GM19438 (cell line): ENCODE measurements around the gene RNF112.
A peak's percentile ranks its signal among the peaks of the same experiment; 100 is the strongest.

ENCODE experiments used
- ATAC-seq: cut with Tn5 transposase; IDR thresholded peaks from one replicate; pipeline ENCODE4 v1.9.1; 2021; ENCODE audit warnings: low read depth; ENCODE audit not compliant: unreplicated experiment

The RNF112 gene

DNA sequence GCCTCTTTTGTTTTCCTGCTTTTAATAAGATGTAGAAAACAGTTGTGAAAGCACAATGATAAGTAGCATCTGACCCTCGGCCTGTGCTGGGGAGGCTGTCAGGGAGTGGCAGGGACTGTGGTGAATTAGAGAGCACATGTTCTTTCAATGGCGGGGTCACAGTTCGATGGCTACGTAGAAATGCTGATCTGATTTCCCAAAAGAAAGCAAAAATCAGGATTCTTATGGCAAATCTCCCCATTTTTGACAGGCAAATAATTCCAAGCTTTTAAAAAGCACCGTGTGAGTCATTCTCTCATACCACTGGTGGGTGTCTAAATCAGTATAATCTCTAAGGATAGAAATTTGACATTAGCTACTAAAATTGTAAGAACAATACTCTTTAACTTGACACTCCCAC lies 36.9 kb upstream of the RNF112 start:
- no peak for ATAC-seq

- no peak for ATAC-seq
Observed at GRCh38 chr17:19375732-19376131, 35.3 kb upstream of the RNF112 start.

DNA sequence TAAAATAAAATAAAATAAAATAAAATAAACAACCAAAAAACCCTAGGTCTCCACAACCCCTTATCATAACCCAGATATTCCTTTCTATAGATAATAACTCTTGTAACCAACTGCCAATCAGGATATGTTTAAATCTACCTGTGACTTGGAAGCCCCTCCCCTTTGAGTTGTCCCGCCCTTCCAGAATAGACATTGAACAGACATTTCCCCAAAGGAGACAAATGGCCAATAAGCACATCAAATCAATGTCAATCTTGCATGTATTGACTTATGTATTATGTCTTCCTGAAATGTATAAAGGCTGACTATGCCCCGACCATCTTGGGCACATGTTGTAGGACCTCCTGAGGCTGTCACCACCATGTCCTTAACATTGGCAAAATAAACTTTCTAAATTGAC lies 34.2 kb upstream of the RNF112 start:
- ATAC-seq = no peak

DNA sequence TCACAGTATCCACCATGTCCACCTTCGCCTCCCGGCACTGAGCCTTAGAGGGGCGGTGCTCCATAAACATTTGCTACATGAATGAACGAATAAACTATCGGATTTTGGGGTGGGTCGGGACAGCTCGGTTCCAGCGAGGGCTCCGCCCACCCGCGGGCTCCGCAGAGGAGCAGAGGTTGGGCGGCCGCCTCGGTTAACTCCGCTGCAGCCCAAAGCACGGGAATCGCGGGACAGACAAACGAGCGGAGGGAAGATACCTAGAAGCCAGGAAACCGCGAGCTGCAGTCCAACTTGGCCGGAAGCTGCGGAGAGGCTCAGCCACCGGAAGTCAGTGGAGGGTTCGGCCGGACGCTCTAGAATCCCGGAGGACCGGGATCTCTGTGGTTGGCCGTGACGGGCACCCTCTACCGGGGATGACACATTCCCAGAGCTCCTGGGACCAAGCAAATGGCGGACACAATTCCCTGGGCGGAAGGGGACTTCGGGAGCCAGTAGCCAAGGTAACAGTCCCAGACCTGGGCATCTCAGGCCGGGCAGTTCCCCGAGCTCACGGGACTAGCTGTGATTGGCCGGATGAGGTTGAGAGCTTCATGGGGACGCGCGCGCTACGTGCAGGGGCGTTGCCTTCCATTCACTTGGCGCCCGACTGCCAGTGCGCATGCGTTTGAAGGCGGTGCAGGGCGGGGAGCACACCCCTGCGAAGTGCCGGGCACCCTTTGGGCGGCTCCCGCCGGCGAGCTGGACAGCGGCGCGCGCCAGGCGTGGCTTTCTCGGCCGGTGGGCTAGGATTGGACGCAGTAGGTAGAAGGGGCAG lies 33.2 kb upstream of the RNF112 start:
- ATAC-seq = peak; percentile 94

GRCh38 chr17:19378416-19379360 lies 32.3 kb upstream of the RNF112 start, which contains the start of gene MAPK7:
MAPK7 (plus strand) TSS chr17:19378498; CDS start chr17:19378901, 403 bp downstream.
- peak; percentile 5 for ATAC-seq

DNA sequence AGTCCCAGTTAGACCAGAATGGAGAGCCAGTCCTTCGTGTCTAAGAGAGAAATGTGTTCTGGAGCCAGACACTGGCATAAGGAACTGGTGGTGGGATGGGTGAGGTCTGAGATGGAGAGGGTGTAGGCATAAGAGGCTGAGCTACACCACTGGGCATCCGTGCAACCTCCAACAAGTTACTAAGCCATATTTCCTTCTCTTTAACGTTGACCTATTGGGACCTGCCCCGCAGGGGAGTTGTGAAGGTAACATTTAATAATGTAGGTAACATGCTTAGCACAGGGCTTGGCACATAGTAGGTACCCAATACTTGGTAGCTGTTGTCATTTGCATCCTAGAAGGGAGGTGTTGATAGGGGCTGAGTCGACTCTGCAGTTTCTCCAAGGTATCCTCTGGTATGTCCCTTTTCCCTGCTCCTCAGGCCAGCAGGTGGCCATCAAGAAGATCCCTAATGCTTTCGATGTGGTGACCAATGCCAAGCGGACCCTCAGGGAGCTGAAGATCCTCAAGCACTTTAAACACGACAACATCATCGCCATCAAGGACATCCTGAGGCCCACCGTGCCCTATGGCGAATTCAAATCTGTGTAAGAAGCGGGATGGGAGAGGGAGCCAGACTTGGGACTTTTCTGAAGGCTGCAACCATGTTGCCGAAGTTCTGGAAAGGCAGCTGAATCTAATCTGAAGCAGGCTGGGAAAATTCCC lies 31.5 kb upstream of the RNF112 start:
- ATAC-seq = no peak

DNA sequence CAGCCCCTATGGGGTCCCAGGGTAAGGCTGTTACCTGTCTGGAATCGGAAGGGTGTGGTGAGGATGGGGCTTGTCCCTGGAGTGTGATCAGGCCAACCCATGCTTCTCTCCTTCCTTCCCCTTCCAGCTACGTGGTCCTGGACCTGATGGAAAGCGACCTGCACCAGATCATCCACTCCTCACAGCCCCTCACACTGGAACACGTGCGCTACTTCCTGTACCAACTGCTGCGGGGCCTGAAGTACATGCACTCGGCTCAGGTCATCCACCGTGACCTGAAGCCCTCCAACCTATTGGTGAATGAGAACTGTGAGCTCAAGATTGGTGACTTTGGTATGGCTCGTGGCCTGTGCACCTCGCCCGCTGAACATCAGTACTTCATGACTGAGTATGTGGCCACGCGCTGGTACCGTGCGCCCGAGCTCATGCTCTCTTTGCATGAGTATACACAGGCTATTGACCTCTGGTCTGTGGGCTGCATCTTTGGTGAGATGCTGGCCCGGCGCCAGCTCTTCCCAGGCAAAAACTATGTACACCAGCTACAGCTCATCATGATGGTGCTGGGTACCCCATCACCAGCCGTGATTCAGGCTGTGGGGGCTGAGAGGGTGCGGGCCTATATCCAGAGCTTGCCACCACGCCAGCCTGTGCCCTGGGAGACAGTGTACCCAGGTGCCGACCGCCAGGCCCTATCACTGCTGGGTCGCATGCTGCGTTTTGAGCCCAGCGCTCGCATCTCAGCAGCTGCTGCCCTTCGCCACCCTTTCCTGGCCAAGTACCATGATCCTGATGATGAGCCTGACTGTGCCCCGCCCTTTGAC lies 30.3 kb upstream of the RNF112 start:
- no peak for ATAC-seq

DNA sequence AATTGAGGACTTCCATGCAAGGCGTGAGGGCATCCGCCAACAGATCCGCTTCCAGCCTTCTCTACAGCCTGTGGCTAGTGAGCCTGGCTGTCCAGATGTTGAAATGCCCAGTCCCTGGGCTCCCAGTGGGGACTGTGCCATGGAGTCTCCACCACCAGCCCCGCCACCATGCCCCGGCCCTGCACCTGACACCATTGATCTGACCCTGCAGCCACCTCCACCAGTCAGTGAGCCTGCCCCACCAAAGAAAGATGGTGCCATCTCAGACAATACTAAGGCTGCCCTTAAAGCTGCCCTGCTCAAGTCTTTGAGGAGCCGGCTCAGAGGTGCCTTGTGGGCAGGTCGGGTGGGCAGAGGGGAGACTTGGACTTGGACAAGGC lies 29.7 kb upstream of the RNF112 start:
- no peak for ATAC-seq

- no peak for ATAC-seq
Observed at GRCh38 chr17:19381741-19382444, 29.1 kb upstream of the RNF112 start.

GRCh38 chr17:19382531-19383444 lies 28.2 kb upstream of the RNF112 start:
- no peak for ATAC-seq

DNA sequence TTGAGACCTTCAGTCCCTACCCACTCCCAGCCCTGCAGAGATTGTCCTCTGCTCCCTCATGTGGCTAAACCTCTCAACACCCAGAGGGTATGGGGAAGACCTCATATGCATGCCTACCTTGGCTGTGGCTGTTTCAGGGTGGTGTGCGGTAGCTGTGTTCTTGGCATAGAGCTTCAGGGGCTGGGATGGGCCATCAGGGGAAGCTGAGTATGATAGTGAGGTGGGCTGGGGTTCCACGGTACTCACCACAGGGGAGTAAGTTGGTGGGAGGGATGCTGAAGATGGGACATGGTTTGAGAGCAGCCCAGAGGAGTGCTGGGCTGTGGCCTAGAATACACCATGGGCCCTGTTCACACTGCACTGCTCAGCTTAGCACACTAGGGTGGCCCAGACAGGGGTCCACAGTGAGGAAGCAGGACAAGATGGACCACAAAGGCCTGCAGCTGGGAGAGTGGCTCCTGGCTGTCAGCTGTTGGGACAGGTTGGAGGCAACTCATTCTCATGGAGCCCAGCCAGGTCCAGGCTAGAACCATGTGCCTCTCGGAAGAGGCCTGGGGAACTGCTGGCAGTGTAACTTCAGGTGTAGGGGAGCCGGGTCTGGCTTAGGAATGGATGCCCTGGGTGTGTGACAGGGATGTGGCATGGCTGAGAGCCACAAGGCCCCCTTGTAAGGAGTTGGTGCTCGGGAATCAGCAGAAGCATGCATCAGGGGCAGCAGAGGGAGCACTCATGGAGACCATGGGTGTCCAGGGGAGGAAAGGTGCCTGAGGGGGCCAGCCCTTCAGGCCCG lies 27.2 kb upstream of the RNF112 start:
- ATAC-seq = no peak

DNA sequence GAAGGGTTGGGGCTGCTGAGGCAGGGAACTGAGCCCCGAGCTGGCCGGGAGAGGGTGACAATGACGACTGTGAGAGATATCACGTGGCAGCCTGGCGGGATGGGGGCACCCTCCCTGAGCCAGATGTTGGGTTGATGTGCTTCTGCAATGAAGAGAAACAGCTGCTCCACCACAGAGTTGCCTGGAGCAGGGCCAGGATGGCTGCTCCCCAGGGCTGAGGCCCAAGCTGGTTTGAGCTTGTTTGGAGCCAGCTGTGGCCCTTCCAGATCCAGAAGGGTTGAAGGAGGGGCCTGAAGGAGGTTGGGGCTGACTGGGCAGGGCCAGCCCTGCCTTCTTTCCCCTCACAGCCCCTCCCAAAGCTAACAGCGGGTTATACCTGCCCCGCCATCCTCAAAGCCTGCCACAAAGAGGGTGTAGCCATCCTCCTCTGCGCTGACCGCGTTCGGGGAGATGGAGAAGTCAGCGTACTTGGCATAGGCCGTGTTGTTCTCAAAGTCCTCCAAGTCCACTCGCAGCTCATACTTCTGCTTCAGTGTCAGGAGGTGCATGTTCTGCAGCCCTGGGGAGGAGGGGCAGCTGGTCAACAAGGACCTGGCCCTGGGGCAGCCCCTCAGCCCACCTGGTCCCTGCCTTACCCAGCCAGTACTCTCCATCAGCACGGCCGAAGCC lies 26.2 kb upstream of the RNF112 start:
- no peak for ATAC-seq

GRCh38 chr17:19385521-19385983 lies 25.5 kb upstream of the RNF112 start:
- ATAC-seq = no peak

DNA sequence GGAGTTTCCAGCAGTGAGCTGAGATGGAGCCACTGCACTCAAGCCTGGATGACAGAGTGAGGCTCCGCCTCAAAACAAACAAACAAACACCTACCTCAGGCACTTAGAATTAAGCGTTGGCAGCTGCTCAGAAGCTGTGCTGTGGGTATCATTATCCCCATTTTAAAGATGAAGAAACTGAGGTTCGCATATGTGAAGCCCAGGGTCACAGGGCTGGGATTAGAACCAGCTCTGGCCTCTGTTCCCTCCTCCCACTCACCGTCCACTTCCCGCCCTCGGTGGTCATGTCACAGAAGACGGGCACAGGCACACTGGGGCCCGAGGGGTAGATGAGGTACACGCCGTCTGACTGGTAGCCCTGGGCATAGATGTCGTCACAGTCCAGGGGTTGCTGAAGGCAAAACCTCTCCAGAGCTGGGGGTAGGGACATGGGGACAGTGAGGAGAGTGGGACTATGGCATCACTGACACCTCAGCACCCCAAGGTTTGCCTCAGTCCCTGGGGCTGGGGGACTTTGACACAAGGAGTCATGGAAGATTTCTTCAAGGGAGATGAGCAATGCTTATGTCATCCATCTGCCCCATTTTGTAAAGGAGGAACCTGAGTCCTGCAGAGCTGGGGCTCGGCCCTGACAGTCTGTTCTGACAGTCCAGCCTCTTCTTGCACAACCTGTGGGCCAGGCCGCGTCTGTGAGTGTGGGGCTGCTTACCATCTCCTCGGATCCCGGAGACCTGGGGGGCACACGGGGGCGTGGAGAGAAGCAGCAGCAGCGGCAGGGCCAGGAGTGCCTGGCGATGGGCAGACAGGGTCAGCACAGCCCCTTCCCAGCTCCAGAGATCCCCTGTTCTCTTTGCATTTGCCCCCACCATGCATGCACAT lies 24.7 kb upstream of the RNF112 start:
- no peak for ATAC-seq

- ATAC-seq = no peak
Observed at GRCh38 chr17:19386974-19387920, 23.8 kb upstream of the RNF112 start, which contains the start of gene MFAP4. MFAP4 (minus strand) TSS chr17:19387190; CDS start chr17:19387155, 35 bp downstream.
